CD4-positive, alpha-beta T cell treated with Interleukin-2 at 100 ng/mL for 4 hours (primary cell): ENCODE data around the gene FOXS1.

ENCODE experiments used
- DNase-seq: peaks from one replicate; pipeline ENCODE4 v3.0.0-alpha.2; 2020; ENCODE audit warnings: low spot score

FOXS1 gene

GRCh38 chr20:31861135-31861384 lies 15.7 kb upstream of the FOXS1 start:
- DNase-seq, result no peak

DNA sequence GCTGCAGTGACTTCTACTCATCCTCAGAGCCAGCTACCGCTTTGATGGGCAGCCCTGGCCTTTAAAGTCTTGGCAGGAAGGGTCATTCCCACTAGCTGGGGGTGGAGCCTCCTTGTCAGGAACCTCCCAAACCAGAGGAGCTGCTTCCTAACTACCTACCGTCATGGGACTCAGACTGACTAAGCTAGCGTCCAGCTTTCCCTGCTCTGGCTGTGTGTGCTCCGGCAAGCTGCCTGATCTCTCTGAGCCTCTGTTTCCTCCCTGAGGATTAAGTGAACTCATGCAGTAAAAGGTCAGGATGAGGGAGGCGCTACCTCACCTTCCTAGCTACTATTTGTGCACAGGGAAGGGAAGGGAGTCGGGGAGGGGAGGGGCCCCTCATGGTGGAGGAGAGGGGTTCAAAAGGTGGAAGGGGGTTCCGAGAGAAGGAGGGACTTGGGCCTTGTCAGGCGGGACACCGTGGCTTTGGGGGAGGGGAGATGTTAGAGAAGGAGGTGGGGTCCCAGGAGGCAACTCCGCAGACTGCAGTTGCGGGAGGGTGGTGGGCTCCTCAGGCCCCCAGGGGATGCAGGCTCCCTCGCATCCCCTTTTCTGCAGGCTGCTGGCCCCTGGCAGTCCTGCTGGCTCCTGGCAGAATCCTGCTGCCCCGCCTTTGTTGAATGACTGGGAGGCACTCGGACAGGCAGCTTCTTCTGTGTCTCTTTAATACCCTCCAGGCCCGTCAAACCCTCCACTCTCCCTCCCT lies 15.2 kb upstream of the FOXS1 start:
- DNase-seq, result no peak

DNA sequence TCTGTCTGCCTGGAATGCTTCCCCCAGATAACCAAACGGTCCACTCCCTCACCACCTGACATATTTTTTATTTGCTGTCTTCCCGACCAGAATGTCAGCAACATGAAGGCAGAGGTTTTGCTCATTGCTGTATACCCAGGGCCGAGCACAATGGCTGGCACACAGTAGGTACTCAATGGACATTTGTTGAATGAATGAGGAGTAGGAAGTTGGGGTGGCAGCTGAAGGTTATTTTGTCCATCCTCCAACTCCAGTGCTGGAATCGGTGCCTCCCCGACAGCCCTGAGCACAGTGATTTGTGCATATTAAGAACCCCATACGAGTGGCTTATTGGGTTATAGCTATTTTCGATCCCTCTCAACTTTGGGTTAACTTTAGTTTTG lies 14.6 kb upstream of the FOXS1 start:
- DNase-seq, result no peak

GRCh38 chr20:31859266-31859997 lies 14.0 kb upstream of the FOXS1 start:
- DNase-seq, result no peak

- no peak for DNase-seq
These were observed 13.3 kb upstream of the FOXS1 start for GRCh38 chr20:31858760-31859083.

DNA sequence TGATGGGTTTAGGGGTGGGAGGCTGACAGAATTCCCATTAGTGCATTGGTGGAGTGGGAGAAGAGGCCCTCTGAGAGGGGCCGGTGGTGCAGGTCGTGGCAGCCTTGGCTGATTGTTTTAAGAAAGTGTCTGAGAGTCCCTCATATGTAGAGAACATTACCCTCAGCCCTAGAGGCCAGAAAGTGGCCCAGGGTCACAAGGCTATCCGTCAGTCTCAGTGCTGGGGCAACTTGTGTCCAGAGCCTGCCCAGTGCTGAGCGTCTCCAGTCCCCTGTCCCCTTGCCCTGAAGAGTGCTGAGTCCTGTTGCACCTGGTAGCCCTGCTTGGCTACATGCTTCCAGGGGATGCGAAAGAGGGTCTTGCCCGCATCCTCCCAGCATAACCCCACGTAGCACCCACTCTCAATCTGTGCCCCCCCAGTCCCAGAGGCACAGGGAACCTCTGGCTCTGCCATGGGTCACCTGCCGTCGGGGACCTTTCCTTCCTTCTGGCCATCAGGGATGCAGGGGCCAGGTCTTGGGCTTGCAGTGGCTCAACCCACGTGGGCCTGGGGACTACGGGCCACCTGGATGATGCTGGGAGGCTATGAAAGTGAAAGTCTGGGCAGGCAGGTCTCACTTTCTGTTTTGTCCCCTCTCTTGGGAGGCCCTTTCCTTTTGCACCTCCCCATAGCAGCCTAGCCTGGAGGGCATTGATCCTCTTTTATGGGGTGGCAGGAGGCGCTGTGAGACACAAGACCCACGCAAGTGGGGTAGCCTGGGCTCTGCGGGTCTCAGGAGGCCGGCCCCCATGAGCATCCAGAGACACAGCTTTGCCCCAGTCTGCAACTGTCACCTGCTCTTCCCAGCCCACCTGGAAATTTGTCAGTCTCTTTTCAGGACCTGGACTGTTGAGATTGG lies 12.7 kb upstream of the FOXS1 start:
- no peak for DNase-seq

DNA sequence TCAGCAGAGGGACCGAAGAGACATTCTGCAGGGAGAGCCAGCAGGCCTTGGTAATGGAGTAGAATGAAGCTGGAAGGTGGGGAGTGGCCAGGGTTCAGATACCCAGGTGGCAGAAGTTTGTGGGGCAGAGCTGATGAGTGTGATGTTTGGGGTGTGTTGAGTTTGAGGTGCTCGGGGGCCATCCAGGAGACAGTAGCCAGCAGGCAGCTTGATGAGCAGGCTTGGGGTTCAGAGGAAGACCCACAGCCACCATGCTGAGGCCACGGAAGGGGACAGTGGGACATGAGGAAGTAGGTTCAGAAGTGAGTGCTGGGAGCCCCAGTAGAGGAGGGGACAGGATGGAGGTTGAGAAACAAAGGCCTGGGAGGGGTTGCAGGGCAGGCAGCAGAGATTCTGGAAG lies 11.1 kb upstream of the FOXS1 start:
- no peak for DNase-seq

DNA sequence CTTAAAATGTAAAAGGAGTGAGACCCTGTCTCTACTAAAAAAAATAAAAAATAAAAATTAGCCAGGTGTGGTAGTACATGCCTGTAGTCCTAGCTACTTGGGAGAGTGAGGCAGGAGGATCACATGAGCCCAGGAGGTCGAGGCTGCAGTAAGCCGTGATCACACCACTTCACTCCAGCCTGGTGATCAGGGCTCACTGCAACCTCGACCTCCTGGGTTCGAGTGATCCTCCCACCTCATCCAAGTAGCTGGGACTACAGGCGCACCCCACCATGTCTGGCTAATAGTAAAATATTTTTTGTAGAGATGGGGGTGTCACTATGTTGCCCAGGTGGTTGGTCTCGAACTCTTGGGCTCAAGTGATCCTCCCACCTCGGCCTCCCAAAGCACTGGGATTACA lies 8.1 kb upstream of the FOXS1 start:
- DNase-seq, result no peak

DNA sequence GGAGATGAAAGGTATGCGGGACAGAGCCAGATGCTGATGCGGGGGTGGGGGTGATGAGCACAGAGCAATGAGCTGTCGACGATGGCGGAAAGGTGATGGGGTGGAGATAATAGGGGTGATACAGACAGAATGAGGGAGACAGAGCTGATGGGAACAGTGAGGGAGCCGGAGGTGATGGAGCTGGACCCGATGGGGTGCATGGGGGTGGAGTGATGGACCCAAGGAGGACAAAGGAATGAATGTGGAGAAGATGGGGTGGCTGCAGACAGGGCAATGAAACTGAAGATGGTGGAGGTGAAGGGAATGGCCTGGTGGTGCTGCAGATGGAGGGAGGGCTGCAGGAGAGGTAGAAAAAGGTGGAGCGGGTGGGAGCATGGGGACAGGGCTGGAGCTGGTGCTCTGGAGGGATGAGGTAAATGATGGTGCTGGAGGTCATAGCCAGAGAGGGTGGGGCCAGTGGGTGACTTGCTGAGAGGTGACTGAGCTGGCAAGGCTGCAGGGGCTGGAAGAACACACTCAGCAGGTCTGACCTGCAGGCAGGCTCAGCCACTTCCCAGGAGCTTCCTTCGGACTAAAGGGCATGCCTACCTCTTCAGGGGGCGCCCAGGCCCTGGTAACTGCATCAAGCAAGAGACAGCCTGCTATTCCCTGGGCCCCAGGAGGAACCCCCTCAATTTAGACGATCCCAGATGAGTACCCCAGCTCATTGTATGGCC lies 6.0 kb upstream of the FOXS1 start:
- no peak for DNase-seq

DNA sequence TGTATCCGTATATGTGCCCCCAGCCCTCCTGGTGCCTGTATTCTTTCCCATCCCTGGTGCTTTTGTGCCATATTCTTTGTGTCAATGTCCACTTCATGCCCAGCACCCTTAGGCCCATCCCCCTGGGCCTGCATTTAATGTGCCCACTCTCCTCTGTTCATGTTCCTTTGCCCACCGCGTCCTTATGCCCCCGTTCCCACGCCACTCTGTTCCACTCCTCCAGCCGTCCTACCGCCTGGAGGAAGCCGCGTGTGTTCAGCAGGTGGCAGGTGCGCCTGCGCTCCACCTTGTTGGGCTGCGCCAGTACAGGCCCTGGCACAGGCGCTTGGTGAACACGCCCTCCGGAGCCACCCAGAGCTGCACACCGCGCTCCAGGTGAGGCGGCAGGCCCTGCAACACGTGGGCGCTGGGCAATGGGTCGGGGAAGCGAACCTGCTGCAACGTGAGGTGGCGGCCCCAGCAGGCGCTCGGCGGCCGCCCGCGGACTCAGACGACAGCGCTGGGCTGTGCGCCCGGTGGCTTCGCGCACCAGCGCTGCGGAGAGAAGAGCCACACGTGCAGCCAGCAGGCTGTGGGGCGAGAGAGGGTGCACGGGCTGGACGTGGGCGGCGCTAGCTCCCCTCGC lies 4.0 kb upstream of the FOXS1 start:
- no peak for DNase-seq

DNA sequence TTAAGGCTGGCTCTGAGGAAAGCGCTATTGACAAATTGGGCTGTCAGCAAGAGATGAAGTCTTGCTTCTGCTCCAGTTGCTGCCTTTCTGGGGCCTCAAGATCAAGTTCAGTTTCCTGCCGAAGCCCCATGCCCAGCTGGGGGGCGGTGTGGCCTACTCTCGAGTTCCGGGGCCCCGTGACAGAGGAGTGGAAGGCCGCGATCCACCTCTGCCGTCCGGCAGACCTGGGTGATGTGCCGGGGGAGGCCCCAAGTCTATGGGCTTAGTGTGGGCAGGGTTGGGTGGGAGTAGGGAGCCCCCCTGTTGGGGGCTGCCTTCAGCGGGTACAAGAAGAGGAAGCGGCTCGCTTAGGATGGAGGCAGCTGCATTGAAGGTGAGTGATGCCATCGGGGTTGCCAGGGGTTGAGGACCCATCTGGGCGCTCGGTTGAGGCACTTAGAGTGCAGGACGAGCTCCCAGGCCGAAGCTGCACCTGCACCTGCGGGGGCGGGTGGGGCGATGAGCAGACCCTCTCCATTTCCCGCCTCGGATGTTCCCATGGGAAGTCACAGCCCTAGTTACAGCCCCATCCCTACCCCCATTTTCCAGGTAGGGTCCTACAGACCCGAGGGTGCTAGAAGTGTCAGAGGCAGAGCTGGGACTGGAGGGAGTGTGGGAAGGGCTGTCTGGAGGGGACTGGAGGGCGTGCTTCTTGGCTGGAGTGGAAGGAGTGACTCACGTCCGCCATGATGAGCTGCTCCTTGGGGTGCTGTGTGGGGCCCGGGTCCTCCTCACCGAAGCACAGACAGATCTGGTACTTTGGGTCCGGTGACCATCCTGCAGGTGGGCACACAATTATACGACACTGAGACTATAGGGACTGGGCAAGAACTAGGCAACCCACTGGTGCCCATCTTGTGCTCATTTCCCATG lies 2.9 kb upstream of the FOXS1 start:
- DNase-seq, result no peak

GRCh38 chr20:31846793-31847138 lies 1.4 kb upstream of the FOXS1 start:
- no peak for DNase-seq

- no peak for DNase-seq
These were observed 586 bp downstream of the FOXS1 start for GRCh38 chr20:31844737-31845299.

DNA sequence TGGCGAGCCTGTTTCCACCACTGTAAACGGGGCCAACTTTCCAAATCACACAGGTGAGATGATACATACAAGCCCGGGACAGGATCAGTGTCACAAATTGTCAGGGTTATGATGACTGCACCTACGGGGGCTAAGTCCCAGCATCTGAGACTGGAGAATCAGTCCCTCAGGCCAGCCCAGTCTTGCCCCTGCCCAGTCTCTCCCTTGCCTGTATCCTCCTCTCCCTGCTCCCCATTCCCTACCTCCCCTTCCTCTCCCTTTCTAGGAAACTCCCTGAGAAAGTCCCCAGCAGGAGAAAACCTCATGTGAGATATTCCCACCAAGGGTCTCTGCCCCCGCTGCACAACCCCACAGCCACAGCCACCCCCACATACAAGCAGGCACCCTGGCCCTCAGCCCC lies 1.5 kb downstream of the FOXS1 start:
- no peak for DNase-seq

DNA sequence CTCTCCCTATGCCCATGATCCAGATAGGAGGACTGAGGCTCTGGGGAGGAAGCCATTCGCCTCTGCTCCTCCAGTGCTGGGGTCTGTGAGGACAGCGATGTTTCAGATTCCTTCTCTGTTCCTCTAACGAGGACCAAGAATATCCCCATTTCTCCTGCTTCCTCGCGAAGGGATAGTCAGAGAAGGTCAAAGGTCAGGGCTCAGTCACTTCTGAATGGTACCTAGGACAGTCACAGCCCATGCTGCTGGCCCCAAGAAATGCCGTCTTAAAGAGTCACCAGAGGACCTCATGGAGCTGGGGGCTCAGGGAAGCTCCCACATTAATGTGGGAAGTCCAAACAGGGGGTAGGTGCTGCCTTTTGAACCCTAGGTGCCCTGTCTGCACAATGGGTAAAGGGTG lies 2.1 kb downstream of the FOXS1 start:
- no peak for DNase-seq

- DNase-seq, result no peak
These were observed 2.8 kb downstream of the FOXS1 start for GRCh38 chr20:31842471-31843157.

- DNase-seq, result no peak
These were observed 3.5 kb downstream of the FOXS1 start for GRCh38 chr20:31841928-31842327.

GRCh38 chr20:31840906-31841816 lies 4.2 kb downstream of the FOXS1 start:
- DNase-seq, result no peak
